SKM-1 treated with dmso at 0.1 percent for 144 hours (cell line): ENCODE data around the gene PPP4R1.

Experiments
- DNase-seq: peaks from one replicate; lab custom pipeline; 2025; ENCODE audit not compliant: unreplicated experiment; lab: John Stamatoyannopoulos, UW

The PPP4R1 gene

DNA sequence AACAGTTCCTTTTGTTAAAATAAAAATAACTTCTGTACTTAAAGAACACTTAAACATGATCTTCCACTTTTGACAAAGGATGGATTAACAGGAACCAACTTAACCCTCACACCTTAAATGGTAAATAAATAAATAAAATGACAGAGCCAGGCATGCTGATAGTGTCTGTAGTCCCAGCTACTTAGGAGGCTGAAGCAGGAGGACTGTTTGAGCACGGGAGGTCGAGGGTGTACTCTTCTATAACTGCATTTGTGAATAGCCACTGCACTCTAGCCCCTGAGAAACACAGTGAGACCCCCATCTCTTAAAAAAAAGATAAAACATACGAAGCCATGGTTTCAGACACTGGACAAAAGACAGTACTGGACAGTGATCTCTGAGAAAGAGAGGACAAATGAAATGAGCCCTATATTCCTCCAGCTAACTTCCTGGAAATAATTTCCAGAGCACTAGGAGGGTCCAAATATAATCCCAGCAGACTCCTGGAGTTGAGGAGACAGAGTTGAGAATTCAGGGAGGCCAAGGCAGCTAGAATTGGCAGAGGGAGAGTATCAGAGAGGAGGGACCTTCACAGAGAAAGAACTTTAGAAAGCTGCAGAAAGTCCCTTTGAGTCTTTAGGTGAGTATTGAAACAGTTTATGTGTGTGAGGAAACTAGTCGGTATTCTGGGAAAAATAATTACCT lies 17.4 kb downstream of the PPP4R1 start:
- DNase-seq = no peak

DNA sequence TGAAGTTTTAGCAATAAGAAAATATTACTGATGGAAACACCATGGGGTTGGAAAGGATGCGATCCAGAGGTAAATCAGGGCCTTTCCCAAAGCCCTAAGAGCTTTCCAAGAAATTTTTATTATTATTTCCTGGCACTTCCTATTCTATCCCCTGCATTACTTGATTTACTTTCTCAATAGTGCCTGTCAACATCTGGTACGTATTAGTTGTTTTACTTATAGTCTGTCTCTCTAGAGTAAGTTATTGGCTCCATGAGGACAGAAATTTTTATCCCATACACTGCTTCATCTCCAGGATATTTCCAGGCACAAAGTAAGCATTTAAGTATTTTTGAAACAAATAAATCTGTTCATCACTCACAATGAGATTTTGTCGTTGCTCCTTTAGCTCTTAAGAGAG lies 18.1 kb downstream of the PPP4R1 start:
- DNase-seq = no peak

DNA sequence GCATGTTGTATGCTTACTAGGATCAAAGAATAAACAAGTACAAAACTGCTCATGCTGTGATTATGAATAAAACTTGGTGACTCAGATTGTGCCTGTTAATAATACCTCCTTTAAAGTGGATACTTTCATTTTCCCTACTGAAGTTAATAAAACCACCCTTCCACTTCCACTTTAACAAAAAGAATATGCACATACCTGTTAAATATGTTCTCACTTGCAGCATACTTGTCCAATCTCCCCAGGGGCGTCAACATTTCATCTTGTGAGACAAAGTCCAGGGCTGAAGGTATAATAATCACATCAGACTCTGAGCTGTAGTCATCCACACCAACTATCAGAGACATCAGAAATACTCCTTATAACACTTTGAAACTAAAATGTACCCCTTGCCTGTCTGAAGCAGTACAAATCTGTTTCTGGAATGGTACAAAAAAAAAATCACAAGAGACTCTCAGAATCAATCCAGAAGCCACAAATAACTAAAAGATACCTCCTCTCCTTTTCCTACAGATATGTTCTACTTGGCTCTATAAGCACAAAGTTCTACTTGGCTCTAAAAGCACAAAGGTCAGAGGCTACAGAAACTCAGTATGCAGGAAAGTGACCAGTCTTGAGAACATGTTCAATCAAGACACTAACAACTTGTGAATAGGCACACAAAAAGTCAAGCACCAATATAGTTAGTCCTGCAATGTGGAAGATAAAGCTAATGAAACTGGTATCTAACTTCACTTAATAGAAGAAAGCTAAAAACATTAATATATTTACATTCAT lies 19.3 kb downstream of the PPP4R1 start:
- no peak for DNase-seq

DNA sequence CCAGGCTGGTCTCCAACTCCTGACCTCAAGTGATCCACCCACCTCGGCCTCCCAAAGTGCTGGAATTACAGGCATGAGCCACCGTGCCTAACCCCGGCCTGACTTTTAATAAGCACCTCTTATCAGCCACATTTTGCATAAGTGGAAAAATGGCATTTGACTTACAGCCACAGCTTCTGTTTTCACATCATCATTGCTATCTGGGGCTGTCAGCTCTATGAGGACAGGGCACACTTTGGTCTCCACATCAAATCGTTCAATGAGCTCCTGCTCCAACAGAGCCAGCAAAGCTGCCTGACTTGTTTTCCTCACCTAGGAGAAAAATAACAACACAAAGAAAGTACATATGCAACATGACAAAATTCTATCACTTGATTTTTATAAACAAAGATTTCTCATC lies 26.4 kb downstream of the PPP4R1 start:
- DNase-seq = no peak

DNA sequence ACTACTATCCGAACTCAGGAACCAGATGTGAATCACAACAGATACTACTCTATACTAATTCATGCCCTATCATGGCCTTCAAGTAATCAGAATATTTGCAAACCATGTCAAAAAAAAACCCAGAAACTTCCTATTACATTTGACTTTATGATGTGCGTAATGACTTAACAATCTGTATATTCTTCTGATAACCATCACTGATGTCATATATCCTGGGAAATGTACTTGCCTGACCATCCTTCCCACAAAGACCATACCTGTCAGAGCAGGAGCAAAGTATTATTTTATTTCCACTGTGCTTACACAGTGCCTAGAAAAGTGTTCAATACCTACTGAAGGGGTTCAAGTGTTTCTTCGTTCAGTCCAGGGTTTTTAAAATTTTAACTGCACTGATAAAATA lies 27.5 kb downstream of the PPP4R1 start:
- DNase-seq = no peak

DNA sequence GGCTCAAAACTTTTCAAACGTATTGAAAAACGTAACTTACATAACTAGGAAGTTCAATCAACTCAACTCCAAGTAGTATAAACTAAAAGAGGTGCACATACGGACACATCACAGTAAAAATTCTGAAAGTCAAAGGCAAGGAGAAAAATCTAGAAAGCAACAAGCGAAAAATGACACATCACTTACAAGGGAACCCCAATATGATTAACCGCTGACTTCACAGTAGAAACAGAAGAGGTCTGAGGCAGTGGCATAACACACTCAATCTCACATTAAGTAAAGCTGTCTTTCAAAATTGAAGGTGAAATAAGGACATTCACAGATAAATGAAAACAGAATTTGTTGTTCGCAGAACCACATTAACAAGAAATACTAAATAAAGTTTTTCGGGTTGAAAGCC lies 32.7 kb downstream of the PPP4R1 start:
- no peak for DNase-seq

DNA sequence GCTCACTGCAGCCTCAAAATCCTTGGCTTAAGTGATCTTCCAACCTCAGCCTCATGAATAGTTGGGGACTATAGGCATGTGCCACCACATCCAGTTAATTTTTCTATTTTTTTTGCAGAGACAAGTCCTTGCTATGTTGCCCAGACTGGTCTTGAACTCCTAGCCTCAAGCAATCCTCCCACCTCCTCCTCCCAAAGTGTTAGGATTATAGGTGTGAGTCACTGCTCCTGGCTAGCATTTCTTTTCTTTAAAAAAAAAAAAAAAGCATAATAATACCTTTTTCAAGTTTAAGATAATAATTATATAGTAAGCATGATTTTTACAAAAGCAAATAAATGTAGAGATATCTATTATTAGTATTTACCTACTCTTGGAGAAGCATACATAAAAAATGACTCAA lies 36.1 kb downstream of the PPP4R1 start:
- no peak for DNase-seq

DNA sequence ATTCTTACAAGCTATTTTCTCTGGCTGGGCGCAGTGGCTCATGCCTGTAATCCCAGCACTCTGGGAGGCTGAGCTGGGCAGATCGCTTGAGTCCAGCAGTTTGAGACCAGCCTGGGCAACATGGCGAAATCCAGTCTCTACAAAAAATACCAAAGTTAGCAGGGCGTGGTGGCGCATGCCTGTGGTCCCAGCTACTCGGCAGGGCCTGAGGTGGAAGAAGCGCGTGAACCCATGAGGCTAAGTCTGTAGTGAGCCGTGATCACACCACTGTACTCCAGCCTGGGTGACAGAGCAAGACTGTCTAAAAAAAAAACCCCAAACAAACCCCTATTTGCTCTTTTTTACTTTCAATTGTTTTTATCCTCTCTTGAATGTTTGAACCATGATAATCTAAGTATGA lies 37.0 kb downstream of the PPP4R1 start:
- no peak for DNase-seq

DNA sequence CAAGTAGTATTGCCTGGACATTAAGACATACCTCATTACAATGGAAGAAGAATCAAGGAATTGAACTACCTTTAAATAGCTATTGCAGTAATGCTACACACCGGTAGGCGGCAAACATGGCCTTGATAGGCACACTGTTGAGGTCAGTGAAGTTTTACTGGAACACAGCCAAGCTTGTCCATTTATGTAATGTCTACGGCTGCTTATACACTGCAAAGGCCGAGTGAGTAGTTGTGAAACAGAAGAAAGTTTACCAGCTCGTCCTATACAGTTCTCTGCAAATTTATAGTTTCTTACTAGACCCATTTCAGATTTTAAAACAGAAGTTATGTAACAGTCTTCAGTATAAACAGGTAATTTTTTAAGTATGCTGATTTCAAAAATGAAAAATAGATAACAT lies 38.8 kb downstream of the PPP4R1 start:
- DNase-seq = no peak

DNA sequence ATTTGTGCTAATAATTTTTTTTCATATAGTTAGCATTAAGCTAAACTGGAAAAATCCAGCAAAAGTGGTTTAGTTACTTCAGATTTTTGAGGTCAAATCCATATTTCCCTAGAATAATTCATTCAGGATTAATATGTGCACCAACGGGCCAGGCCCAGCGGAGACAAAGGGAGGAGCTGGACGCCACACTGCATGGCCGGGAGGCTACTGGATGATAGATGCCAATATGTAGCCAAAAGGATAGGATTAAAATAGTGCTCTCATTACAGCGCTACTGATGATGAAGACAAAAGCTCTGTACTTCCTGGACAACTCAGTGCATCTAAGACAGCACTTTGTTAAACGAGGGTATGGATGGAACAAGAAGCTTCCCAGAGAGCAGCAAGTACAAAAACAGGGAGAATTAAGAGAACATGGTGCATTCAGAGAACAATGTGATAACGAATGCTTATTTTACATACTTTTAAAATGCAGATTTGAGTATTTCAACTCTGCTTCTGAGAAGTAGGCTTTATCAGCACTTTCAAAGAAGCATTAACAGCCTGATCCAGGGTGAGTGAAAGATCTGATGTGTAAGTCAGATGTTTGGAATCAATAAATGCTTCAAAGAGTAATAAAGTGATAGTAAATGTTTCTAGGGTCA lies 39.8 kb downstream of the PPP4R1 start:
- DNase-seq = no peak

DNA sequence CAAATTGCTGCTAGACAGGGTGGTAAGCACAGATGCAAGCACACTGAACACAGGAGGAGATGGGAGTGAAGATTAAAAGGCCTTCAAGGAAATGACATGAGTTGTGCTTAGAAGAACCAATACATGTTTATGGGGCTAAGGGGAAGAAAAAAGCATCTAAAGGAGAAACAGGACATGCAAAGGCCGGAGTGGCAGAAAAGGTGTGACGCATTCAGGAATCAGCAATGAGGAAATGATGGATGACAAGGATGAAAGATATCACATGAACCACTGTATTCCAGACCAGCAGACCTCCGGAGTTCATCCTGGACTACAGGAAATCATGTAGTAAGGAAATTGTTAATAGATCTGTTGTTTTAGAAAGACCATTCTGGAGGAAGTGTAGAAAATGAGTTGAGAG lies 42.8 kb downstream of the PPP4R1 start:
- DNase-seq = no peak

DNA sequence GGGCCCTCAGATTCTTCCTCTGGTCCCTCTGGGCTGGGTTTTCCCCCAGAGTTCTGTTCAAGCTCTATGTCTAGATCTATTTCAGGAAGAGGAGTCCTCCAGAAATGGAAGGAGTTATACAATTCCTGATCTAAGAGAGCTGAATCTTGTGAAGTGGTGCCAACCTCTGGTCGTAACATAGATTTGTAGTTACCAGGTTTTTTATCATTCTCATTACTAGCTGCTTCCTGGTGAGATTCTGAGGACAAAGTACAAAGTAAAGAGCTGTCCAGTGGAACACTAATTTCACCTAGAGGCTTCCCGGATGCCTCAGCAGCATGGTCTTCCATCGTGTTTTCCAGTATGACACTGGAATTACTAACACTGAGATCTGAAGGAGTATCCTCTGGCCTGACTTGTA lies 44.1 kb downstream of the PPP4R1 start:
- no peak for DNase-seq

DNA sequence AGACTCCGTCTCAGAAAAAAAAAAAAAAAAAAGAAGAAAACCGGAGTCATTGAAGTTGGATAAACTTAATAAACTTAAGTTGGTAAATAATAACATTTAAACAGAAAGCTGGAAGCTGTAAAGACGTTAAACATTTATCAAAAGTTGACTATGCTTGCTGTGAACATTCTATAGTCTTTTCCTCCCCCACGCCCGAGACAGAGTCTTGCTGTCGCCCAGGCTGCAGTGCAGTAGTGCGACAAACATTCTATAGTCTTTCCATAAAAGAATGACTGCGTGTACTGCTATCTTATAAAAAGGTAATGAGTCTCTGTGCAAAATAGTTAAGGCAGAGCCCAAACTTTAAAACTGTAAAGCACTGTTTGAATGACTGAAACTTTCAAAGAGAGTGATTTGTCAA lies 45.2 kb downstream of the PPP4R1 start:
- no peak for DNase-seq

DNA sequence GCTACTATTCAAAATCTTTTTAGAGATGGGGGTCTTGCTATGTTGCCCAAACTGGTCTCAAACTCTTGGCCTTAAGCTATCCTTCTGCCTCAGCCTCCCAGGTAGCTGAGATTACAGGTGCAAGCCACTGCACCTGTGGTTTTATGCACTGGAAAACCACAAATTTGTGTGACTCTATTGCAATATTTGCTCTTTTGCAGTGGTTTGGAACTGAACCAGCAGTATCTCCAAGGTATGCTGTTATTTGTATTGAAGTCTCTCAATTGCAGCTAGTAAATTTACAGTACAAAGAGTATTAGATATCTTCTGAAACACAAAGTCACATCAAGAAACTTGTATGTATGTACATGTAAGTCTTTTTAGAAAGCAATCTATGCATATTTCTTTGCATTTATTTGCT lies 46.2 kb downstream of the PPP4R1 start:
- no peak for DNase-seq

DNA sequence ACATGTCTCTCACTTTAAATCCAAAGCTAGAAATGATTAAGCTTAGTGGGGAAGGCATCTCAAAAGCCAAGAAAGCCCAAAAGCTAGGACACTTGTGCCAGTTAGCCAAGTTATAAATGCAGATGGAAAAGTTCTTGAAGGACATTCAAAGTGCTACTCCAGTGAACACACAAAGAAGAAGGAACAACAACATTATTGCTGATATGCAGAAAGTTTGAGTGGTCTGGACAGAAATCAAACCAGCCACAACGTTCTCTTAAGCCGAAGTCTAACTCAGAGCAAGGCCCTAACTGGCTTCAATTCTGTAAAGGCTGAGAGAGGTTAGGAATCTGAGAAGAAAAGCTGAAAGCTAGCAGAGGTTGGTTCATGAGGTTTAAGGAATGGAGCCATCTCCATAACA lies 49.0 kb downstream of the PPP4R1 start:
- DNase-seq = no peak

DNA sequence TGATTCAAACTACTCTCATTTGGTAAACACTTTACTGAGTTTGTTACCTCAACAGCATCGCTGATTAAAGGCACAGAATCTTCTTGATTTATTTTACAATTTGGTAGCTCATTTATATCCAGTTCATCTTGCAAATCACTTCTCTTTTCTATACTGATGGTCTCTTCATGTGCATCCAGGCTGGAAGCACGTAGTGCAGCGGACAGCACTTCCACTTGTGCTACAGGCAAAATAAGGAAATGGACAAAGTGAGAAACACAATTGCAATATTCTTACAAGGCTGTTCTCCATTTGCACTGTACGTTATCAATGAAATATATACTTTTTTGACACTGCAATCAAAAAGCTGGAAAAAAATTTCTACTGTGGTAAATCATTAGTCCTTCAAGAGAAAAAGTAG lies 51.0 kb downstream of the PPP4R1 start:
- DNase-seq = no peak

DNA sequence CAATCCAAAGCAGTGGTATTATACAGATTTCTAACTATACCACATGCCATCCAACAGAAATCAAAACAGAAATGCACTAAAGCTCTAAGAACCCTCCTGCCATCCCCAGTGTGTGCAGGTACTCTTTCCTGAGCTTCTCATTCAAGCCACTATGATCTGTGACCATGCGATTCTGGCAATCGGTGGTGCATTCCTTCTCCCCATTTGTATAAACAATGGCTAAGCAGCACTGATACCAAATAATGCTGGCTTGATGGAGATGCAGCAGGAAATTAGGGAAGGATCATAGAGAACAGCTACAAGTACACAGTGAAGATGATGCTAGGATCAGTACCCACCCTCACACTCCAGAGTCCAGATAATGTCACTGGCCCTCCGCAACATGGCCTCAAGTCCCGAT lies 51.8 kb downstream of the PPP4R1 start:
- DNase-seq = no peak

DNA sequence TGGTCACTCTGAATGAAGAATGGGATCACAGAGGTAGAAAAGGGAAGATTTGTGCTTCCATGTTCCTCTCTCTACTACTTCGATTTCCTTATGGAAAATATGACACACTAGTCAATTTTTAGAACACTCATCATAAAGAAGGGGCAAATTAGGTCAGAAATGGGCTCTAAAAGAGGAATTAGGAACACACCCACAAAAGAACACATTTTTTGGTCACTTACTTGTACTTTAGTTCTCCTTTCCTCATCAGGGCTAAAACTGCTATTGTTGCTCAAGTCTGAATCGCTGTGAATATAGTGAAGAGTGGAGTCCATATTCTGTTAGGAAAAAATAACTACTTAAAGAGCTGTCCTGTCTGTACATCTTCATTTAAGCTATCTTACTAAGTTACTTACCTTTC lies 52.6 kb downstream of the PPP4R1 start:
- DNase-seq = peak; percentile 77

DNA sequence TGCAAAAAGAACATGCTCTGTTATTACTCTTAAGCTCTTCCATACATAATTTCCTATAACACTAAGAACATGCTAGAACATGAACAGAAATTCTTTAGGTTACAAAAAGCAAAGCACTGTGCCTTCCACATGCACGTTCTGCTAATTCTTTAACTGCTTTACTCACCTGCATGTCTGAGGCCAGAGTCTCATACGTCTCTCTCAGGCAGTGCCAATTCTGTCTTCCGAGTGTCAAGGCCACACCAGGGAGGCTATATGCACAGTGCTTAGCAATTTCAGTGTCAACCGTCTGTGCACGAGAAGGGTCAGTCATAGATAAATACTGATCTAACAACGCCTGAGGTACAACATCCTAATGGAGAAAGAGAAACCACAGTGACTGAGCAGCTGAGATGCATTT lies 55.1 kb downstream of the PPP4R1 start:
- no peak for DNase-seq

DNA sequence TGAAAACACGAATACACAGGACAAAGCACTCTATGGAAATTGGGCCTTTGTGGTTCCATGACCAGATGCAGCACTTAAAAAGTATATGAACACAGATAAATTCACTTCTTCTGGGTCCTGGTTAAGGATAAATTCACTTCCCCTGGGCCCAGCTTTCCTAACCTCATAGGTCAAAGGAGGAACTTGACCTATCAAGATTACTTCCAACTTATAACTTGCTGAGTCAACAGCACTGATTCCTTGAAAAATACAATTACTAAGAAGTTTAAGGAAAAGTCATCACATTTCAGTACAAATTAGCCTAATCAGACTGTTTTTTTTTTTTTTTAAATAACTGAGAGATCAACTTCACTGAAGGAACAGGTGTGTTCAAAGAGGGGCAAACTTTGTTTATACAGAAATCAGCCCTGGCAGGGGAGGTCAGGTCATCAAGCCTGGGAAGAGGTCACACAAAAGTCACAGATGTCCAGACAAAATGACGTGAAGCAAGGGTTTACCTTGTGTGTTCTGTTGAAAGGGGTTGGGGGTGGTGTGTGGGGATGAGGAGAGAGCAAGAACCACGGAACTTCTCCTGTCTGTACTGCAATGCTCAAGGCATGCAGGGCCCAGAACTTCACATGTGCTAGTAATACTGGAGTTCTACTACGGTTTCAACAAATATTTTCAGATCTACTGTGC lies 55.8 kb downstream of the PPP4R1 start:
- no peak for DNase-seq

DNA sequence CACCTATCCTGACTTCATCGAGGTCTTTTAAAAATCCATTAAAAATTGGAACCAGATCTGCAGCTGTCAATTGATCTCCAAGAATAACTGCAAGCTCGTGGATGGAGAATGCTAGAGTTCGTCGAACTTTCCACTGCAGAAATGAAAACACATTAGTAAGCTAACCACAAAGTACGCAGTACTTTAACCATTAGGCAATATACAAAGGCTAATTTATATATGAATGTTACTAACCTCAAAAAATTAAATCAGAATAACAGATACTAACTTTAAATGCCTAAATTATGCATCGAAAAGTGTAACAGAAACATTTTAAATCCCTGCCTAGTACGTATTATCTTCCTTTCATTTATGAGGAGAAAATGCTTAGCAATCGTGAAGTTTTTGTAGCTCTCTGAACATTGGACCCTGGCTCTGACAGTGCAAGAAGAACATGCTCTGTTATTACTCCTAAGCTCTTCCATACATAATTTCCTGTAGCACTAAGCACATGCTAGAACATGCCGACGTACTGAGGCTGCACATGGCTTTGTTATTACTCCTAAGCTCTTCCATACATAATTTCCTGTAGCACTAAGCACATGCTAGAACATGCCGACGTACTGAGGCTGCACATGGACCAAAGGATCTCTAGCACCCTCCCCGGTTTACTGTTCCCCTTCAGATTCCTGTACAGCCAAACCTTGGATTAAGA lies 57.0 kb downstream of the PPP4R1 start:
- no peak for DNase-seq
